Measurements from ENCODE around the gene RAPGEF4. TPM values are rescaled to one million over a fixed set of nuclear protein-coding genes. Genes with fewer than 3 reads are reported as not detected.

Gene RAPGEF4
- total RNA-seq, 1 experiment from 2014 or later = 1.4 TPM

DNA sequence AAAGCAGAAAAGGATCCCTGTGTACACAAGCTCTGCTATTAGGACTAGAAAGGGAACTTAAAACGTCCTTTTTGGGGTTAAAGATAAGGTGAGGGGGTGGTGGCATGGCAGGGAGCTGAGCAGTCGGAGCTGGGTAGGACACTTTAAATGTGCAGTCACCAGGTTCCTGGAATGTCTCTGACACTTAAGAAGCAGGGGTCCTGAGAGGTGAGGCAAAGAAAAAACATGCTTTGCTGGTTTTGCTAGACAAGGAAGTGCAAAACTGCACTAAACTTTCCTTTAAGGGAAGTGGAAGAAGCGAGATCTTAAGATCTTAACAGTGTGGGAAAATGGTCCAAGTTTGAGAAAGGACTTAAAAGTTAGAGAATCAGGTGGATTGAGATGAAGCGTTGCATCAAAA, 240.5 kb downstream of the RAPGEF4 start:
- H3K79me2 ChIP-seq (ENCODE audit: insufficient read depth, low read length) = no peaks in the 10 kb centered on the region
- H3K9me3 ChIP-seq (ENCODE audit: control insufficient read depth, low read depth, low read length) = no peaks in the 10 kb centered on the region
- no peak overlapping the region for H3K27ac ChIP-seq (ENCODE audit: insufficient read length, low read depth, low read length)
- H3K79me1 ChIP-seq (ENCODE audit: insufficient read depth, low read depth, low read length, poor library complexity, severe bottlenecking) = no peaks in the 10 kb centered on the region
- no peak overlapping the region for H3K4me2 ChIP-seq (ENCODE audit: insufficient read depth, insufficient read length, low read length)
- H2BK15ac ChIP-seq (ENCODE audit: low read depth, low read length) = no peak overlapping the region
- Mint-ChIP-seq H3K27ac (no peak overlapping the region), H3K9me3 (no peaks in the 10 kb centered on the region), H3K4me3 (no peak overlapping the region), H3K27me3 (ENCODE audit: low read depth) (peaks cover 1% of the 10 kb centered on the region; the same call in 1 of the 2 replicates), H3K4me1 (peaks cover 5 to 21% of the 10 kb centered on the region in 2 experiments; a peak in 3 of 4 replicates), H3K36me3 (ENCODE audit: insufficient read depth in 1 of 3, low read depth in 3 of 3) (no peaks in the 10 kb centered on the region)
- no peaks in the 10 kb centered on the region for H3K27me3 ChIP-seq (ENCODE audit: insufficient read depth, low read length)
- H3K14ac ChIP-seq (ENCODE audit: insufficient read depth, low read length) = no peak overlapping the region
- no peaks in the 10 kb centered on the region for H3K23me2 ChIP-seq (ENCODE audit: insufficient read length, low read depth, low read length, poor library complexity, severe bottlenecking)
- H3T11ph ChIP-seq (ENCODE audit: low read length) = no peak overlapping the region
- TF ChIP-seq, protein P1, sequence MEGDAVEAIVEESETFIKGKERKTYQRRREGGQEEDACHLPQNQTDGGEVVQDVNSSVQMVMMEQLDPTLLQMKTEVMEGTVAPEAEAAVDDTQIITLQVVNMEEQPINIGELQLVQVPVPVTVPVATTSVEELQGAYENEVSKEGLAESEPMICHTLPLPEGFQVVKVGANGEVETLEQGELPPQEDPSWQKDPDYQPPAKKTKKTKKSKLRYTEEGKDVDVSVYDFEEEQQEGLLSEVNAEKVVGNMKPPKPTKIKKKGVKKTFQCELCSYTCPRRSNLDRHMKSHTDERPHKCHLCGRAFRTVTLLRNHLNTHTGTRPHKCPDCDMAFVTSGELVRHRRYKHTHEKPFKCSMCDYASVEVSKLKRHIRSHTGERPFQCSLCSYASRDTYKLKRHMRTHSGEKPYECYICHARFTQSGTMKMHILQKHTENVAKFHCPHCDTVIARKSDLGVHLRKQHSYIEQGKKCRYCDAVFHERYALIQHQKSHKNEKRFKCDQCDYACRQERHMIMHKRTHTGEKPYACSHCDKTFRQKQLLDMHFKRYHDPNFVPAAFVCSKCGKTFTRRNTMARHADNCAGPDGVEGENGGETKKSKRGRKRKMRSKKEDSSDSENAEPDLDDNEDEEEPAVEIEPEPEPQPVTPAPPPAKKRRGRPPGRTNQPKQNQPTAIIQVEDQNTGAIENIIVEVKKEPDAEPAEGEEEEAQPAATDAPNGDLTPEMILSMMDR (conservative IDR thresholded peaks at IDR 0.05) = no peak
- H2AK5ac ChIP-seq (ENCODE audit: insufficient read length, low read length) = no peak overlapping the region
- H4K5ac ChIP-seq (ENCODE audit: insufficient read length, low read depth, low read length) = no peak overlapping the region
- no peak overlapping the region for H3K4ac ChIP-seq (ENCODE audit: low read depth, low read length)
- WGBS (ENCODE audit: extremely low coverage, insufficient read length, low lambda C conversion rate) = no CpG with 5 or more reads among the region's 4 CpGs
- H3K23ac ChIP-seq (ENCODE audit: insufficient read length, low read depth, low read length) = no peak overlapping the region
- no peak overlapping the region for H2BK12ac ChIP-seq (ENCODE audit: insufficient read length, low read depth, low read length)
- H4K20me1 ChIP-seq (ENCODE audit: control insufficient read depth, insufficient read depth, insufficient read length) = no peaks in the 10 kb centered on the region
- no peak overlapping the region for H4K8ac ChIP-seq (replicated peaks; ENCODE audit: insufficient read length, low read depth, low read length)
- H3K4me1 ChIP-seq (ENCODE audit: insufficient read depth, low read length) = no peaks in the 10 kb centered on the region
- H3K9ac ChIP-seq (ENCODE audit: extremely low read depth, insufficient read length, low read length) = no peak overlapping the region
- no peak overlapping the region for H2BK20ac ChIP-seq (ENCODE audit: low read depth, low read length, poor library complexity, severe bottlenecking)
- H4K91ac ChIP-seq (ENCODE audit: insufficient read length, low read depth, low read length) = no peak overlapping the region
- H2BK5ac ChIP-seq (ENCODE audit: insufficient read length, low read length) = no peak overlapping the region
- H3K56ac ChIP-seq (ENCODE audit: insufficient read length, low read depth, low read length) = no peak overlapping the region
- no peak for DNase-seq
- no peak overlapping the region for H2AFZ ChIP-seq (ENCODE audit: low read length)
- no peak overlapping the region for H3K18ac ChIP-seq (ENCODE audit: insufficient read length, low read depth, low read length)
- H2BK120ac ChIP-seq (ENCODE audit: low read depth, low read length, poor library complexity, severe bottlenecking) = no peak overlapping the region
